Renal cortical epithelial cell (primary cell): ENCODE data around the gene FADS3. TPM values are rescaled to one million over a fixed set of nuclear protein-coding genes. Genes with fewer than 3 reads are reported as not detected.
A peak's percentile ranks its signal among the peaks of the same experiment; 100 is the strongest.
"Not testable (repeated sequence)": the region's sequence is repeated elsewhere in the genome, so short reads cannot be mapped to it uniquely, and the experiment has no call there.

ENCODE experiments used
- DNase-seq: peaks from one replicate; pipeline ENCODE4 v3.0.0-alpha.2; 2011; ENCODE audit warnings: low read depth
- total RNA-seq: library from RNA; depleted of rRNA; stranded (reverse); fragments of >200 nt; gene quantifications from 2 replicates; pipeline ENCODE4 v1.2.3, GENCODE V29; 2014

Gene FADS3
- total RNA-seq, 1 donor from 2014 or later: 181 TPM

- no peak for DNase-seq
Measured at GRCh38 chr11:61898247-61898582, 6.9 kb upstream of the FADS3 start.

- DNase-seq: peak; percentile 28
Measured at GRCh38 chr11:61897387-61898246, 6.3 kb upstream of the FADS3 start.

- no peak for DNase-seq
Measured at GRCh38 chr11:61896665-61897386, 5.5 kb upstream of the FADS3 start.

GRCh38 chr11:61895718-61896059 is 4.3 kb upstream of the FADS3 start:
- no peak for DNase-seq

GRCh38 chr11:61895046-61895717 is 3.8 kb upstream of the FADS3 start:
- DNase-seq: no peak

GRCh38 chr11:61893981-61894380 is 2.6 kb upstream of the FADS3 start:
- DNase-seq: peak; percentile 23

GRCh38 chr11:61892085-61892370 is 683 bp upstream of the FADS3 start:
- no peak for DNase-seq

GRCh38 chr11:61890529-61891330 is 615 bp downstream of the FADS3 start:
- peak; percentile 71 for DNase-seq

- DNase-seq: no peak
Measured at GRCh38 chr11:61889831-61890230, 1.5 kb downstream of the FADS3 start.

GRCh38 chr11:61888590-61888989 is 2.8 kb downstream of the FADS3 start:
- no peak for DNase-seq

GRCh38 chr11:61887839-61888494 is 3.4 kb downstream of the FADS3 start:
- peak; percentile 97 for DNase-seq

GRCh38 chr11:61886643-61887042 is 4.7 kb downstream of the FADS3 start:
- DNase-seq: no peak

- DNase-seq: no peak
Measured at GRCh38 chr11:61885784-61886580, 5.4 kb downstream of the FADS3 start.

GRCh38 chr11:61885166-61885778 is 6.1 kb downstream of the FADS3 start:
- DNase-seq: no peak

- no peak for DNase-seq
Measured at GRCh38 chr11:61883947-61884346, 7.4 kb downstream of the FADS3 start.

- DNase-seq: no peak
Measured at GRCh38 chr11:61883327-61883726, 8.0 kb downstream of the FADS3 start.

- no peak for DNase-seq
Measured at GRCh38 chr11:61882879-61883278, 8.5 kb downstream of the FADS3 start.

GRCh38 chr11:61882267-61882666 is 9.1 kb downstream of the FADS3 start:
- DNase-seq: not testable (repeated sequence)

GRCh38 chr11:61881397-61881796 is 9.9 kb downstream of the FADS3 start:
- DNase-seq: no peak

- no peak for DNase-seq
Measured at GRCh38 chr11:61880454-61880853, 10.9 kb downstream of the FADS3 start.
